Measurements from ENCODE around the gene RCAN1. TPM values are rescaled to one million over a fixed set of nuclear protein-coding genes. Genes with fewer than 3 reads are reported as not detected.

Gene RCAN1
- total RNA-seq, 2 experiments from 2014 or later, result 6.8 to 8.9 TPM

GRCh38 chr21:34653522-34653921, 38.6 kb upstream of the RCAN1 start:
- no peak overlapping the region for H2AFZ ChIP-seq (ENCODE audit: low read length)
- H3K9me2 ChIP-seq (ENCODE audit: insufficient read depth, low read length), result no peaks in the 10 kb centered on the region
- H3K36me3 ChIP-seq (ENCODE audit: insufficient read depth, low read length), result no peaks in the 10 kb centered on the region
- no peak overlapping the region for H3K4me2 ChIP-seq (ENCODE audit: low read length)
- no peaks in the 10 kb centered on the region for H3K79me2 ChIP-seq (ENCODE audit: insufficient read depth, low read depth, low read length)
- intact Hi-C loops (cut with micrococcal nuclease; ENCODE audit: unreplicated experiment), result no loop called here
- CTCF ChIA-PET (ENCODE audit: unreplicated experiment), result no interaction called here
- no TSS peak for BruUV-seq (replicated peaks)
- no peaks in the 10 kb centered on the region for H4K20me1 ChIP-seq (ENCODE audit: insufficient read depth, low read length)
- no peak overlapping the region for H3K27ac ChIP-seq (ENCODE audit: low read depth, low read length, poor library complexity, severe bottlenecking)
- no peak overlapping the region for H3K4me3 ChIP-seq (ENCODE audit: low read depth, low read length, poor library complexity, severe bottlenecking)
- no peaks in the 10 kb centered on the region for H3K9me3 ChIP-seq (ENCODE audit: low read length)
- no peak for TF ChIP-seq EZH2phosphoT487 (IDR thresholded peaks at IDR 0.05; ENCODE audit: borderline replicate concordance, low read depth, low read length)
- no peak for TF ChIP-seq CTCF (conservative IDR thresholded peaks at IDR 0.05; ENCODE audit: low read length)
- no peaks in the 10 kb centered on the region for H3K4me1 ChIP-seq (ENCODE audit: insufficient read depth, low read length, poor library complexity, severe bottlenecking)
- DNase-seq (ENCODE audit: low spot score), result no peak
- POLR2A ChIA-PET, result interaction anchor here (0.8 kb wide), 1 partner anchor 16 kb away, joined by 3 read pairs; no protein-coding TSS in a partner anchor

GRCh38 chr21:34651642-34652041, 36.7 kb upstream of the RCAN1 start:
- POLR2A ChIA-PET, result interaction anchor here (0.6 kb wide), 1 partner anchor 245 kb away, joined by 3 read pairs; no protein-coding TSS in a partner anchor
- no peaks in the 10 kb centered on the region for H3K79me2 ChIP-seq (ENCODE audit: insufficient read depth, low read depth, low read length)
- H3K4me1 ChIP-seq (ENCODE audit: insufficient read depth, low read length, poor library complexity, severe bottlenecking), result no peaks in the 10 kb centered on the region
- H3K4me3 ChIP-seq (ENCODE audit: low read depth, low read length, poor library complexity, severe bottlenecking), result no peak overlapping the region
- CTCF ChIA-PET (ENCODE audit: unreplicated experiment), result no interaction called here
- TF ChIP-seq CTCF (conservative IDR thresholded peaks at IDR 0.05; ENCODE audit: low read length), result no peak
- no peak for TF ChIP-seq EZH2phosphoT487 (IDR thresholded peaks at IDR 0.05; ENCODE audit: borderline replicate concordance, low read depth, low read length)
- H2AFZ ChIP-seq (ENCODE audit: low read length), result no peak overlapping the region
- H4K20me1 ChIP-seq (ENCODE audit: insufficient read depth, low read length), result no peaks in the 10 kb centered on the region
- H3K9me3 ChIP-seq (ENCODE audit: low read length), result no peaks in the 10 kb centered on the region
- no peaks in the 10 kb centered on the region for H3K36me3 ChIP-seq (ENCODE audit: insufficient read depth, low read length)
- BruUV-seq (replicated peaks), result no TSS peak
- intact Hi-C loops (cut with micrococcal nuclease; ENCODE audit: unreplicated experiment), result no loop called here
- no peak overlapping the region for H3K4me2 ChIP-seq (ENCODE audit: low read length)
- H3K27ac ChIP-seq (ENCODE audit: low read depth, low read length, poor library complexity, severe bottlenecking), result no peak overlapping the region
- DNase-seq (ENCODE audit: low spot score), result no peak
- no peaks in the 10 kb centered on the region for H3K9me2 ChIP-seq (ENCODE audit: insufficient read depth, low read length)

- intact Hi-C loops (cut with micrococcal nuclease; ENCODE audit: unreplicated experiment), result no loop called here
- Histone ChIP-seq H3K36me3 (ENCODE audit: insufficient read depth, low read length) (no peaks in the 10 kb centered on the region), H4K20me1 (ENCODE audit: insufficient read depth, low read length) (no peaks in the 10 kb centered on the region), H3K79me2 (ENCODE audit: insufficient read depth, low read depth, low read length) (no peaks in the 10 kb centered on the region), H3K27ac (ENCODE audit: low read depth, low read length, poor library complexity, severe bottlenecking) (no peak overlapping the region), H3K4me1 (ENCODE audit: insufficient read depth, low read length, poor library complexity, severe bottlenecking) (no peaks in the 10 kb centered on the region), H3K4me3 (ENCODE audit: low read depth, low read length, poor library complexity, severe bottlenecking) (no peak overlapping the region), H3K9me2 (ENCODE audit: insufficient read depth, low read length) (no peaks in the 10 kb centered on the region), H2AFZ (ENCODE audit: low read length) (no peak overlapping the region), H3K9me3 (ENCODE audit: low read length) (no peaks in the 10 kb centered on the region), H3K4me2 (ENCODE audit: low read length) (no peak overlapping the region)
- TF ChIP-seq EZH2phosphoT487 (IDR thresholded peaks at IDR 0.05; ENCODE audit: borderline replicate concordance, low read depth, low read length) (no peak), CTCF (conservative IDR thresholded peaks at IDR 0.05; ENCODE audit: low read length) (no peak)
- no peak for DNase-seq (ENCODE audit: low spot score)
- POLR2A ChIA-PET, result interaction anchor here (0.6 kb wide), 1 partner anchor 245 kb away, joined by 3 read pairs; no protein-coding TSS in a partner anchor
- CTCF ChIA-PET (ENCODE audit: unreplicated experiment), result no interaction called here
- BruUV-seq (replicated peaks), result no TSS peak
Measured at GRCh38 chr21:34650861-34651431, 36.0 kb upstream of the RCAN1 start.

All from OCI-LY7 (cell line).